NOMO-1 treated with dmso at 0.1 percent for 144 hours (cell line): ENCODE measurements around the gene BIVM.

Experiments
- DNase-seq: peaks from one replicate; lab custom pipeline; 2025; ENCODE audit not compliant: unreplicated experiment; lab: John Stamatoyannopoulos, UW

BIVM gene

GRCh38 chr13:102879793-102880499 lies 81.0 kb downstream of the BIVM start:
- no peak for DNase-seq

DNA sequence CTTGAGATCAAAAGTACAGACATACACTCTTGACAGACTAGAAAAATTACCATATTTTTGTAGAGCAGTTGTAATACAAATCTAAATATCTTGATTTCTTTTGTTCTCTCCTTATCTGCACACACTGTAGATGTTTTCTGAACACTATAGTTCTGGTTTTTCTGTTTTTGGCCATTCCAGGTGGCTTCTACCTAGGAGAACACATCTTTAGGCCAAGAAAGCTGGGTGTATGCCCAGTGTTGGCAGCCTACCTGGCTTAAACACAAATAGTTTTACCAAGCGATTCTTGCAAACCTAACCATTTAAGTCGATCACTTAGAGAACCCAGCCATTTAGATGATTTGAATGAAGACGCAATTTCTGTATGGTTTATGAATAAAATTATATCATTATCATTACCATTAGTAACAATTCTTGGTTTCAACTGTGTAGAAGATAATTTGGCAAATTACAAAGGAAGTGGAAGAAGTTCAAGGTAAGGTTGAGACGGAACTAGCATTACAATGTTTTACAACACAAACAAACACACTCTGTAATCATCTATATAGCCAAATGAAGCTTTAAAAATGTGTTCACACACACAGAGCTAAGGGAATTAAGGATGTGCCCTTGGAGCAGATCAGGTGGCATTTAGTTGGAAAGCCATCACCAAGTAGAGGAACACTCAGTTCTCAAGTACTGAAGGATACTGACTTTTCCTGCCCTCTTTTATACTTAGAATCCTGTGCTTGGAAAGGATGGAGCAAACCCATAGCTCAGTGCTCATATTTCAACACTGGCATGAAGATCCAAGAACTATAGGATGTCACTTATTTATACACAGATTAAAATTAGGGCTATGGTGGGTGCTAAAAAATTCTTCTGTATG lies 83.1 kb downstream of the BIVM start:
- DNase-seq, result no peak
